Psoas muscle (tissue), 8 donors: ENCODE measurements around the gene PFKP. TPM values are rescaled to one million over a fixed set of nuclear protein-coding genes. Genes with fewer than 3 reads are reported as not detected.
A peak's percentile ranks its signal among the peaks of the same experiment; 100 is the strongest.
"Not testable (repeated sequence)": the region's sequence is repeated elsewhere in the genome, so short reads cannot be mapped to it uniquely, and the experiment has no call there.

Experiments used
- ATAC-seq, 4 donors: fragments of 200-7000 bp; cut with Tn5 transposase; one replicate each; pipeline ENCODE4 v1.9.1; 2020; ENCODE audit warnings: moderate library complexity in 3 of 4, mild to moderate bottlenecking in 2 of 4
- DNase-seq, 2 donors: peaks; one replicate each; pipeline ENCODE4 v3.0.0-alpha.2; 2020
- H3K27ac ChIP-seq: fragments of 200-600 bp; one replicate; pipeline ENCODE4 v1.8.0; 2022
- H3K27me3 ChIP-seq, 3 donors: fragments of 200-600 bp in 1 of 3; one replicate each; pipeline versions ENCODE4 v1.6.1 to v1.8.0; 2013 to 2022; ENCODE audit warnings: low read length in 2 of 3, mild to moderate bottlenecking in 2 of 3, moderate library complexity in 1 of 3; ENCODE audit not compliant: insufficient read depth in 3 of 3
- H3K36me3 ChIP-seq, 2 donors: fragments of 200-600 bp in 1 of 2; one replicate each; pipeline versions ENCODE4 v1.6.1 to v1.8.0; 2013 to 2022; ENCODE audit warnings: low read depth in 1 of 2, mild to moderate bottlenecking in 1 of 2, moderate library complexity in 1 of 2; ENCODE audit not compliant: insufficient read depth in 1 of 2
- H3K4me1 ChIP-seq: fragments of 200-600 bp; one replicate; pipeline ENCODE4 v1.8.0; 2022
- H3K4me3 ChIP-seq: fragments of 200-600 bp; one replicate; pipeline ENCODE4 v1.8.0; 2022; ENCODE audit warnings: mild to moderate bottlenecking
- H3K9me3 ChIP-seq: fragments of 200-600 bp; one replicate; pipeline ENCODE4 v1.8.0; 2022
- WGBS, 3 donors: extraction: QIAGEN DNeasy Blood & Tissue Kit; methylation state at CpG; one replicate each; pipeline versions ENCODE4 v1.1.6 to v1.1.7; 2013; 5-methylcytosine and 5-hydroxymethylcytosine counted together
- intact Hi-C, 2 donors: fragments of 100-400 bp; cut with DNase I; formaldehyde crosslinking; loops; one replicate each; pipeline versions ENCODE4 v1.11.0 to v1.14.2; 2022
- polyA plus RNA-seq, 3 donors: library from polyadenylated mRNA; stranded (reverse); fragments of 200-250 nt; gene quantifications; one replicate each; pipeline ENCODE4 v1.2.3, GENCODE V29; 2013
- total RNA-seq, 4 donors: library from RNA; stranded (reverse); fragmentation: NEBNext Ultra II Directional in 2 of 4; extraction: Animal tissue kit (Norgen Biotek cat#: 25700) in 2 of 4; gene quantifications; one replicate each; pipeline versions ENCODE4 v1.2.1 to v1.2.4, GENCODE V29; 2021 to 2023
- TF ChIP-seq, protein P1 (sequence below): fragments of 200-600 bp; IDR thresholded peaks from one replicate; pipeline ENCODE4 v1.8.0; 2022; ENCODE audit warnings: antibody characterized with exemption
- donor health status: healthy with polysubstance abuse.
- donor health status: DM: no; HTN: no; CAD: no; lungs with moderate emphysema.
- donor health status: Bipolar disorder and iron deficiency.
- donor health status: healthy.
- donor health status: DM: yes; HTN: yes; CAD: no.
- donor health status: DM: no; HTN: no; CAD: no.
- donor health status: DM: no; HTN: no; CAD: no.
- donor health status: DM: yes; HTN: yes; CAD: no.

PFKP gene
- total and polyA plus RNA-seq, 7 donors: 12.2 to 104 (median 33.4) TPM

DNA sequence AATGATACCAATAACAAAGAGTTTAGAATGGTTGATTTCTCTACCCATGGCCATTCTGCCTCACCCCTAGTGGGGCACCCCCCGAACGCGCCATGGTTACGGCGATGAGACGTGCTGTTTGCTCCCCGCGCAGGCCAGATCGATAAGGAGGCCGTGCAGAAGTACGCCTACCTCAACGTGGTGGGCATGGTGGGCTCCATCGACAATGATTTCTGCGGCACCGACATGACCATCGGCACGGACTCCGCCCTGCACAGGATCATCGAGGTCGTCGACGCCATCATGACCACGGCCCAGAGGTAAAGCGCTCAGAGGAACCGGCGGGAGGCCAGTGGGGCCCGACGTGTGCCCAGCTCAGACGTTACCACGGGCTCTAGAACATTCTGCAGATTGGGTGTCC lies 36.3 kb downstream of the PFKP start:
- Histone ChIP-seq H3K27me3 (no peaks in the 10 kb centered on the region), H3K36me3 (no peaks in the 10 kb centered on the region), H3K27ac (peak overlapping the region; percentile 62), H3K4me3 (no peak overlapping the region), H3K9me3 (no peaks in the 10 kb centered on the region), H3K4me1 (peaks cover 13% of the 10 kb centered on the region)
- TF ChIP-seq, protein P1, sequence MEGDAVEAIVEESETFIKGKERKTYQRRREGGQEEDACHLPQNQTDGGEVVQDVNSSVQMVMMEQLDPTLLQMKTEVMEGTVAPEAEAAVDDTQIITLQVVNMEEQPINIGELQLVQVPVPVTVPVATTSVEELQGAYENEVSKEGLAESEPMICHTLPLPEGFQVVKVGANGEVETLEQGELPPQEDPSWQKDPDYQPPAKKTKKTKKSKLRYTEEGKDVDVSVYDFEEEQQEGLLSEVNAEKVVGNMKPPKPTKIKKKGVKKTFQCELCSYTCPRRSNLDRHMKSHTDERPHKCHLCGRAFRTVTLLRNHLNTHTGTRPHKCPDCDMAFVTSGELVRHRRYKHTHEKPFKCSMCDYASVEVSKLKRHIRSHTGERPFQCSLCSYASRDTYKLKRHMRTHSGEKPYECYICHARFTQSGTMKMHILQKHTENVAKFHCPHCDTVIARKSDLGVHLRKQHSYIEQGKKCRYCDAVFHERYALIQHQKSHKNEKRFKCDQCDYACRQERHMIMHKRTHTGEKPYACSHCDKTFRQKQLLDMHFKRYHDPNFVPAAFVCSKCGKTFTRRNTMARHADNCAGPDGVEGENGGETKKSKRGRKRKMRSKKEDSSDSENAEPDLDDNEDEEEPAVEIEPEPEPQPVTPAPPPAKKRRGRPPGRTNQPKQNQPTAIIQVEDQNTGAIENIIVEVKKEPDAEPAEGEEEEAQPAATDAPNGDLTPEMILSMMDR: no peak
- DNase-seq (no peak), ATAC-seq (no peak)
- intact Hi-C loops: no loop called here
- 92 to 96% (median 93%) methylated on average over 30 of the region's 30 CpGs for WGBS, 3 donors

DNA sequence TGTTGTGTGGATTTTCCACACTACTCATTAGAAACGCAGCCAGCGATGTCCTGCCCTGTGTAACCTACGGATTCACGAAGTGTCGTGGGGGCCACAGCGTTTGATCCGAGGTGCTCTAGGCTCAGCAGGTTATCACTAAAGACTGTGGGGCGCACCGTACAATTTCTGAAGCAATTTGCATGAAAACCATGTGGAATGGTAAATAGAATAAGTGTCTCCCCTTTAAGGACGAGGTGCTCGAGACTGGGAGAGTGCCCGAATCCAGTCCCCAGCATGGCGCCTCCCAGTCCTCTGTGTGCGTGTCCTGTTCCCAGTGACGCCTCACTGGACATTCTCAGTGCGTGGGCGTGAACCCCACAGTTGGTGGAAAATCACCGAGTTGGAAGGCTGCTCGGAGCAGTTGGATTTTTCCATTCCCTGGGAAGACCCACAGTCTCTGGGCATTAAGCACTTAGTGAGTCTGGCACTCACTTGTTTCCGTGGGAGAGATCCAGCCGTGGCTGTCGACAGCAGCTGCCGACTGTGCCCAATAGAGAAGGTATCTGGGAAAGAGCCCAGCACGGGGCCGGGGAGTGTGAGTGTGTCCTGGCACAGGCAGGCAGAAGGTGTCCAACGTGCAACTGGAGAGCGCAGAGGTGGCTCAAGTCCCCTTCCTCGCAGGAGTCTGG lies 37.0 kb downstream of the PFKP start:
- H3K9me3 ChIP-seq: no peaks in the 10 kb centered on the region
- WGBS, 3 donors: 38 to 51% (median 42%) methylated on average over 28 of the region's 28 CpGs
- peak overlapping the region; percentile 75 for H3K27ac ChIP-seq
- peak; percentile 59 to 85 for DNase-seq
- H3K4me3 ChIP-seq: peak overlapping the region; percentile 56
- intact Hi-C loops: no loop called here
- H3K4me1 ChIP-seq: peaks cover 18% of the 10 kb centered on the region
- TF ChIP-seq, protein P1: no peak
- peaks cover 0 to 4% of the 10 kb centered on the region in 2 donors for H3K36me3 ChIP-seq
- peak; percentile 48 to 69 (median 54) for ATAC-seq
- H3K27me3 ChIP-seq: no peaks in the 10 kb centered on the region

DNA sequence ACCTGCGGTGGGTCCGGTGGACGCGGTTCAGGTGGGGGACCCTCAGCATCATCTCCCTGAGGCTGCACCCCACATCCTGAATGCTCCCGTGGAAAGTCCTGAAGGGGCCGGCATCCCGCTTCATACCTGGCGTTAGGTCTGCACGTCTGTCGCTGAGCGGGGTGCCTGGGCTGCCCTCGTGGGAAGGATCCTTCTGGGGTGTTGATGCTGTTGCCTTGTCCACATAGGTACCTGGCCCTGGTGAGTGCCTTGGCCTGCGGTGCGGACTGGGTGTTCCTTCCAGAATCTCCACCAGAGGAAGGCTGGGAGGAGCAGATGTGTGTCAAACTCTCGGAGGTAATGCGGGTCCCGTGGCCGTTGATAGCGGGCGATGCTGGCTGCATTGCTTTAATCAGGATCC lies 37.8 kb downstream of the PFKP start:
- Histone ChIP-seq H3K27me3 (no peaks in the 10 kb centered on the region), H3K36me3 (peaks cover 0 to 7% of the 10 kb centered on the region in 2 donors), H3K27ac (peak overlapping the region; percentile 75), H3K9me3 (no peaks in the 10 kb centered on the region), H3K4me3 (peak overlapping the region; percentile 56), H3K4me1 (peaks cover 18% of the 10 kb centered on the region)
- TF ChIP-seq, protein P1: no peak
- no peak for ATAC-seq
- intact Hi-C loops: no loop called here
- 75 to 93% (median 85%) methylated on average over 20 of the region's 20 CpGs for WGBS, 3 donors
- DNase-seq: peak in 1 of 2 donors; percentile 53

DNA sequence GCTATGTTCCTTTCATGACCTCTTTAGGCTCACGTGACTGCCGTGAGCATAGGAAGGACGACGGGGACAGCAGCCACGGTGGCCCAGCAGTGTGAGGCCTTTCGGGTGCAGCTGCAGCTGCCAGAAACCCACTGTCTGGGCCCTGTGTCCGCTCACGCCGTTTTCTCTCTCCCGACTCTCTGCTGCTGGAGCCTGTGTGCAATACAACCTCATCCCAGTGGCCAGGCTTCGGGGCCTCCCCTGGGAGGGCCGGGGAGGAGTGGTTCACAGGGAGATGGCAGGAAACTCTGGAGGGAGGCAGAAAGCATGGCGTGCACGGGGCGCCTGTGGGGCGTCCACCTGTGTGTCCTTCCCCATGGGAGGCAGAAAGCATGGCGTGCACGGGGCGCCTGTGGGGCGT lies 38.6 kb downstream of the PFKP start:
- 63 to 85% (median 64%) methylated on average over 16 to 17 of the region's 20 CpGs for WGBS, 3 donors

DNA sequence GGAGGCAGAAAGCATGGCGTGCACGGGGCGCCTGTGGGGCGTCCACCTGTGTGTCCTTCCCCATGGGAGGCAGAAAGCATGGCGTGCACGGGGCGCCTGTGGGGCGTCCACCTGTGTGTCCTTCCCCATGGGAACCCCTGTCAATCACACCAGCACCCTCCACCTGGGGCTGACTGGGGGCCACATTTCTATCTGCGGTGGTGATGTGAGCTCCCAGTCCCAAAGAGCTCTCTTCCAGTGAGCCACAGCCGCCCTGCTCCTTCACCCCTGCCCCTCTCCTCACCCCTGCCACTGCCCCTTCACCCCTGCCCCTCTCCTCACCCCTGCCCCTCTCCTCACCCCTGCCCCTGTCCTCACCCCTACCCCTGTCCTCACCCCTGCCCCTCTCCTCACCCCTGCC lies 39.0 kb downstream of the PFKP start:
- peaks cover 0 to 11% of the 10 kb centered on the region in 2 donors for H3K36me3 ChIP-seq
- intact Hi-C loops: loop anchor here in 1 of 2 donors (2.0 kb wide), 1 partner anchor 30 kb away; no protein-coding TSS in a partner anchor

More for the DNA sequence above, 38.6 kb downstream of the PFKP start:
- no peaks in the 10 kb centered on the region for H3K9me3 ChIP-seq
- ATAC-seq (no peak), DNase-seq (peak in 1 of 2 donors; percentile 40)
- peak overlapping the region; percentile 75 for H3K27ac ChIP-seq
- H3K36me3 ChIP-seq: peaks cover 0 to 11% of the 10 kb centered on the region in 2 donors
- H3K27me3 ChIP-seq: no peaks in the 10 kb centered on the region
- peak overlapping the region; percentile 56 for H3K4me3 ChIP-seq
- intact Hi-C loops: loop anchor here in 1 of 2 donors (2.0 kb wide), 1 partner anchor 31 kb away; no protein-coding TSS in a partner anchor
- H3K4me1 ChIP-seq: peaks cover 21% of the 10 kb centered on the region
- TF ChIP-seq, protein P1: no peak

More for the DNA sequence above, 39.0 kb downstream of the PFKP start:
- Histone ChIP-seq H3K4me3 (peak overlapping the region; percentile 56), H3K4me1 (peaks cover 26% of the 10 kb centered on the region), H3K27ac (peak overlapping the region; percentile 75)
- DNase-seq, ATAC-seq, H3K9me3 ChIP-seq, H3K27me3 ChIP-seq: not testable (repeated sequence)
- WGBS, 3 donors: 78 to 100% (median 96%) methylated on average over 2 to 6 of the region's 10 CpGs
